ENCODE results near the gene ANXA4.
"Not testable (repeated sequence)": the region's sequence is repeated elsewhere in the genome, so short reads cannot be mapped to it uniquely, and the experiment has no call there.

ANXA4 gene

DNA sequence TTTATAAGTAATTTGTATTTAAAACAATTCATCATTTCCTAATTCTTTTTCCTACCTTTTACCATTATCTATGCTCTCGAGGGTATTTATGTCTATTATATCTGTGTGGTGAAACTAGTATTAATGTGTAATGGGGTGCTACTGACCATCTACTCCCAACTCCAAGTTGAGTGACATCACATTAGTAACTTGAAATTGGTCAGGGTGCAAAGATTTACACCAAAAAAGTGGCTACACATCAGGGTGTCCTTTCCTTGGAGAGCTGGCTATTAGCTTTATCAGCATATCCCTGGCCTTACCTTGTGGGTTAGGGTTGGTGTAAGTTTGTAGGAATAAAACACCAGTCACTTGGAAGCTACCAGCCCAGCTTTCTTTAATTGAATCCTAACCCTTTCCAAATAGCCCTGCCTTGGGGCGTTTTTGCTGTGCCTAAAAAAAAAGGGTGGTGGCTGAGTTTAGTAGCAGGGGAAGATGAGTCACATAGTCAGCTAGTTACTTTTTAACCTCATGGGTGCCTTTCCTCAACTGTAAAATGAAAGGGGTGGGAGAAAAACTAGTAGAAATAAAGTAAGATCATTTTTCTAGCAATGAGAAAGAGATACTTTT lies 14.0 kb downstream of the ANXA4 start:
- DNase-seq, result no peak

DNA sequence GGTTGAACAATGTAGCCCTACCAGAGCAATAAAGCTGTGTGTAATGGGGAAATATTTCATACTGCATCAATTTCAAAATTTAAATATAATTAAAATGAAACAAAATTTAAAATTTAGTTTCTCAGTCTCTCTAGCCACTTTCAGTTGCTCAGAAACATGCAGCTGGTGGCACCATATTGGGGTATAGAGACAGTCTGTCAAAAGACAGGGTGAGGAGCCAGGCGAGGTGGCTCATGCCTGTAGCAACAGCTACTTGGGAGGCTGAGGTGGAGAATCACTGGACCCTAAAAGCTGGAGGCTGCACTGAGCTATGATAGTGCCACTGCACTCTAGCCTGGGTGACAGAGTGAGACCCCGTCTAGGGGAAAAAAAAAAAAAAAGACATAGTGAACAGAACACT lies 20.1 kb downstream of the ANXA4 start:
- DNase-seq, result no peak

DNA sequence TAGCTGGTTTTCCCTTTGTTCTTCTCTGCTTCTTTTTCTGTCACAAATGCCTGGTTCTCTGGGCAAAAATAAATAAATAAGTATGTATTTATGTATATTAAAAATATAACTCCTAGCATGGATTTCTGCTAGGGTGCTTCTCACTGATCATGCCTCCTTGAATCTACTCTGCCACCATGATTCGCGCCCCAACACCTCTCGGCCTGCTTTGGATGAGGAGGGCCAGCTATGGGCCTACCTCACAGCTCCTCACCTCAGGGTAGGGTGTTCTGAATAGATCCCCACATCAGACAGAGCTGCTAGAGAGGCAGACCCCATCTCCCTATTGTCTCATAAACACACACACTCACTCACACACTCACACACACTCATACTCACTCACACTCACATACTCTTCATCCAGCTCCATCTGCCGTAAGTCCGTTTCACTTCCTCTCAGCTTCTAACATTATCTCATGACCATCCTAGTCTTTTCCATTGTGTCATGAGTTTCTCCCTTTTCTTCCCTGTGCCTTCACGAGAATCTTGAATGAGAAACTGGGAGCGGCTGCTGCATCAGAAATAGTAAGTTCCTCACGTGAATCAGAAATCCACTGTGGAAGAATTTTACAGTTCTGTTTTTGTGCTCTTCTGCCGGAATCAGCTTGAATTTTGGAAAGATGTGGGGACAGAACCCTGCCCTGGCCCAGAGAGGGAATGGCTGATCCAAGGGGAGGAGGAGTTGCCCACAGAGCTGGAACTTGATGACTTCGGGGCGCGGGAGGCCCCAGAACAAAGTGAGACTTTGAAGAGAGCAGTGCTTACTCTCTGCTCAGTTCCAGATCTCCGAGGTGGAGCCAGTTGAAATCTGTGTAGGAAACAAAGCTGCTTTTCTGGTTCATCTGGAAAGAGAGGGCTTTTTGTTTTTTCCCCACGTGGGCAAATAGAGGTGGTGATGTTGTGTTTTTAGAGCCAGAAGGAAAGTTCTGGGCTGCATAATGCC lies 20.9 kb downstream of the ANXA4 start:
- DNase-seq, result no peak

DNA sequence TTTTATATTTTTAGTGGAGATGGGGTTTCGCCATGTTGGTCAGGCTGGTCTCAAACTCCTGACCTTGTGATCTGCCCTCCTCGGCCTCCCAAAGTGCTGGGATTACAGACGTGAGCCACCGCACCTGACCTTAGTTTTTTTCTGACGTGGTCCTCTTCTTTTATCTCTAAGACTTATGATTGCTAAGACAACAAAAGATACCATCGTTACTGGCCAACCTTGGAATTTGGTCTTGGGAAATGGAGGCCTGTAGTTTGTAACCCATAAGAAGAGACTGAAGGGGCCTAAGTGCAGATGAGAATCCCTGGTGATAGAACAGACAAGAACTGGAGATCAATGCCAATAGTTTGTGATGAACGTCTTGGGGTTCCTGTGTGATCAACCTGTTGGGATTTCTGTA lies 21.9 kb downstream of the ANXA4 start:
- not testable (repeated sequence) for DNase-seq

DNA sequence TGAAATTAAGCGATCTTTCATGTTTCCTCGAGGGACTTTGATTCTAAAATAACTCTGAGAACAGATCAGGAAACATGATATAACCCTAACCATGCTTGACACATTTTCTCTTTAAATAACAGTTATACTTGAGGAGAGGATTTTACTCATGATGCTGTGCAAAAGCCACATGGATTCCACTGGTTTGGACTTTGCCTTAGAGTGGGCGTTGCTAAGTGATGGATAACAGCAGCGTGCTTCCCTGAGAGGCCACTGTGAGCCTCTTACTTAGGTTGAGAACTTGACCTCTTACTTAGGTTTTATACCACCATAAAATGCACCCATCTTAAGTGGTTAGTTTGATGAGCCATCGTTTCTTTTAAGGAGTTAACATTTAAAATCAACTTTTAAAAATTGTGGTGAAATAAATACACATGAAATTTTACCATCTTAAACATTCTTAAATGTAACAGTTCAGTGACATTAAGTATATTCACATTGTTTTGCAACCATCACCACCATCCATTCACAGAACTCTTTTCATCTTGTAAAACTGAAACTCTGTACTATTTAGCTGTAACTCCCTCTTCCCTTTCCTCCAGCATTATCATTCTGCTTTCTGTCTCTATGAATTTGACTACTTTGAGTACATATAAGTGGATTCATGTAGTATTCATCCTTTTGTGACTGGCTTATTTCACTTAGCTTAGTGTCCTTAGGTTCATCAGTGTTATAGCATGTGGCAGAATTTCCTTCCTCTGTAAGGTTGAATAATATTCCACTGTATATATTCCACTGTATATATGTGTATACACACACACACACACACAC lies 22.6 kb downstream of the ANXA4 start:
- no peak for DNase-seq

DNA sequence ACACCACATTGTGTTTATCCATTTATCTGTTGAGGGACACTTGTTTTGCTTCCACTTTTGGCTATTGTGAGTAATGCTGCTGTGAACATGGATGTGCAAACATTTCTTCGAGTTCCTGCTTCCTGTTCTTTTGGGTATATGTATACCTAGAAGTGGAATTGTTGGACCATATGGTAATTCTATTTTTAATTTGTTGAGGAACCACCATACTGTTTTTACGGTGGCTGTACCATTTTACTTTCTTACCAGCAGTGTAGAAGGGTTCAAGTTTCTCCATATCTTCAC lies 23.1 kb downstream of the ANXA4 start:
- DNase-seq, result no peak

DNA sequence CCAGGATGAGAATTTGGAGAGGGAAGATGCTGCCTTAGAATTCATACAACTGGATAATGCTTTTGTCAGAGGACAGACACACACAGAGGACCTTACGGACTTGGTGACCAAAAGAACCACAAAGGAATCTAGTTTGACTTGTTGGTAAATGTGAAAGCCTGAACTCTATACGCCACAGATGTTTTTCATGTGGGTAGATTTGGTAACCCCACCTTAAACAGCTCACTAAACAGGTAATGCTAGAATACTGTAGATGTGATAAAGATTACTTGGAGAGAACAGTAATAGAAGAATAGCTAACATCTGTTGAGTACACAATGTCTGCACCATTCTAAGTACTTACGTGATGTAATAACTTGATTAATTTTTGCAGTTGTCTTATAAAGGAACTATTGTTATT lies 24.1 kb downstream of the ANXA4 start:
- DNase-seq, result no peak

DNA sequence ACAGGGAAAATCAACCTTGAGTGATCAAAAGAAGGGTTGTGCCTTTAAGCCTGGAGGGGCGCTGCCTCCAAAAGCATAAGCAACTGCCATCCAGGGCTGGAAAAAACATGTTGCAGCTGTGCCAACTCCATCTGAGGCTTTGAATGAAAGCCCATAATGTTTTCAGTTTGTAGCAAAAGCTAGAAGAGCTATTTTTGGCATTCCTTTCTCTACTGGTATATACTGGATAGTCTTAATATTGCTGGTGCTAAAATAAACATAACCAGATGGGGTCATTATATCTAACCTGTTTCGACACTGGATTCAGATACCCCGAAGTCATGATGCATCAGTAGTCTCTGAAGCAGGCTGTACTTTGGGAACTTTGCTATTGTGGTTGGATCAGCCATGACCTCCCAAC lies 25.1 kb downstream of the ANXA4 start:
- no peak for DNase-seq

DNA sequence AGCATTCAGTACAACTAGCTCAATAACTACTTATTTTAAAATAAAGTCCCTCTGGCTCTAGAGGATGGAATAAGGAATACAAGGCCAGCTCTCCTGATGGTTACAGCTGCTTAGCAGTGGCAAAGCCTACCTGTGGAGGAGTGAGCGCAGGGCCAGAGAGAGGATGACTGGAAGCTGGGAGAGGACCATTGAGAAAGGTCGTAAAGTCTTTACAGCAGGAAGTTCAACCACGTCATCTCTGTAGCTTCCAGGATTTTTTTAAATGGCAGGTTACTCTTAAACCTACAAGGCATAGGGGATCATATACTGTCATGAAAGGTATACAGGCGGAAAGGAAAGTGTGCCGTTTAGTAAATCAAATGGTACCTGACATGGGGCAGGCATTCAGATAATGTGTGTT lies 26.3 kb downstream of the ANXA4 start:
- DNase-seq, result no peak

DNA sequence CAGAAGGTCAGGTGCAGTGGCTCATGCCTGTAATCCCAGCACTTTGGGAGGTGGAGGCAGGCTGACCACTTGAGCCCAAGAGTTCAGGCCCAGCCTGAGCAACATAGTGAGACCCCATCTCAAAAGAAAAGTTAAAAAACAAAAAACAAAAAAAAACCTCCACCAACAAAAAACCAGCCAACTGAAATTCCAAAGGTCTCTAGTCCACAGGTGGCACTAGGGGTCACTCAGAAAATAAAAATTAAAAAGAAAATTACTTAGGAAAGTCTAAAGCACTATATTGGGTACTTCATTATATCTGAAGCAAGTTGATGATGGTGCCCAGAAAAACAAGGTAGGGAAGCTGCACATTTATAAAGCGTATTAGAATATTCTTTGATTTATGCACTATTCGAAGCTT lies 26.9 kb downstream of the ANXA4 start:
- DNase-seq, result no peak

DNA sequence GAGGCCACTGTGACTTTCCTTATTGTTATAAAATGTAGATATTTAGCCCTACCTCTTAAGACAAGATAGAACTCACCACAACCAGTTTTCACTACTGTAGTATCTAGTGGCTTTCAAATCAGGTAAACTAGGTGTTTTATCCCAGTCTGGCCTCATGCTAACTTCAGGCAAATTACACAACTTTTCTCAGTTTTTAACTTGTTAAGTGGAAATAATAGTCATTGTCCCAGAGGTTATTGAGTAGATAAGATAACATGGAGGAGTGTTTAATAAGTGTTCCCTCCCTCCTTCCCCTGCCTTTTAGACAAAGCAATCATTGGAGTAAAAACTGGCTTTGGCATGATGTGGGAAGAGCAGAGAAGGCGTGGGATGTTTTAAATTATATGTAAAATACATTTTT lies 27.3 kb downstream of the ANXA4 start:
- DNase-seq, result no peak

DNA sequence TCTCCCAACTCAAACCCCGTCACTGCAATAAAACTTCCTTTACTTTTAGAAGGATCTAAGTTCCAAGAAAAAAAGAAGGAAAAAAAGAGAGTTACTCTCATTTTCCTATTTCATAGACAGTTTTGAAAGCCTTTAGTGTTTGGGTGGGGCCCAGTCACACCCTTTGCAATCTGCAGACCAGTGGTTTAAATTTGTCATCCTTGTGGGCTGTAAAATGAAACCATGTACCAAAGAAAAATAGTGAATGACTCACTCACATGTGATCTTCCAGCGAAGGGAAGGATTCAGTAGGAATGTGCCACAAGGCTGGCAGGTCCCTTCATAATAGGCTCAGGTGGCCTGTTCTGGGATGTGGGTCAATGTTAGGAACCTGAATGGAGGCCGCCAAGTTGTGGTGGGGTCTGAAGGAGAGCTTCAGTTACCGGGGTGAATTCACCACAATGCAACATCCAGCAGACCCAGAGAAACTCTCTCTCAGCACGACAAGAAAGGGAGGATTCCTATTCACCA lies 28.3 kb downstream of the ANXA4 start:
- no peak for DNase-seq

DNA sequence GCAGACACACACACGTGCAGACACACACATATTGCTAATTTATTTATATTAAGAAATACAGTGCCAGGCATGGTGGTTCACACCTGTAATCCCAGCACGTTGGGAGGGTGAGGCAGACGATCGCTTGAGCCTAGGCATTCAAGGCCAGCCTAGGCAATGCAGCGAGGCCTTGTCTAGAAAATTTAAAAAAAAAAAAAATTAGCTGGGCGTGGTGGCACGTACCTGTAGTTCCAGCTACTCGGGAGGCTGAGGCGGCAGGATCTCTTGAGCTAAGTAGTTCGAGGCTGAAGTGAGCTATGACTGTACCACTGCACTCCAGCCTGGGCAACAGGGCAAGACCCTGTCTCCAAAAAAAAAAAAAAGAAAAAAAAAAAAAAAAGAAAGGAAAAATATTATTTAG lies 28.8 kb downstream of the ANXA4 start:
- DNase-seq, result no peak

DNA sequence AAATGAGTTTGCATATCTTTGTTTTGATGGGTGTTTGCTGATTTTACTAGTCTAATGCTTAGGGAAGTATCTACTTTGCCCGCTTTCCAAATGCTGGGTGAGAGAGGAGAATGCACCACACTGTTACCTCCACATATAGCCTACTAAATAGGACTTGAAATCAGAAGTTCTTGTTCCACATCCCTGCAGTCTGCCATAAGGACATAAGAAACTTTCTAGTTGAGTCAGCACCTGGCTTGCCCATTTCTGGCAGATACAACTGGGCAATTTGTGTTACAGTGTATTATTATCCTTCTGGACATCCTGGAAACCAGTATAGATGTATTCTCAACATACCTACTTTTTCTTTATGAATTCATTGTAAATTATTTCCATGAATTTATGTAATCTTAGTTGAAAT lies 29.5 kb downstream of the ANXA4 start:
- DNase-seq, result no peak

DNA sequence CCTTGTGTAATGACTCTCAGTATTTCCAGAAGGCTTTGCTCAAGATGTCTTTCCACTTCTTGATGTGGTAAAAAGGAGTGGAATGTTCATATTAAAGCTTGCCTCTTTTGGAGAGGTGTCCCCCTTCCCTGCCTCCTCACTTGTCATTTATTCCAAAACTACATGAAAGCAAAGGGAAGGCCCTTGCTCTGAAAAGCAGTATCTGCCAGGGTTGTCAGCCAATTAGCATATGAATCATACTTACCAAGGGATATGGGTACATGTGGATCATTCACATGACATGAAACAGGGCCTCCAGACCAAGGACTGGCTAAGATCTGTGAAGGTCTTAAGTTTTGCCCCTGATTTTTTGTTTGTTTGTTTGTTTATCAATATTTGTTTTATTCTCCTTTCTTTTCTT lies 31.3 kb downstream of the ANXA4 start:
- DNase-seq, result no peak

DNA sequence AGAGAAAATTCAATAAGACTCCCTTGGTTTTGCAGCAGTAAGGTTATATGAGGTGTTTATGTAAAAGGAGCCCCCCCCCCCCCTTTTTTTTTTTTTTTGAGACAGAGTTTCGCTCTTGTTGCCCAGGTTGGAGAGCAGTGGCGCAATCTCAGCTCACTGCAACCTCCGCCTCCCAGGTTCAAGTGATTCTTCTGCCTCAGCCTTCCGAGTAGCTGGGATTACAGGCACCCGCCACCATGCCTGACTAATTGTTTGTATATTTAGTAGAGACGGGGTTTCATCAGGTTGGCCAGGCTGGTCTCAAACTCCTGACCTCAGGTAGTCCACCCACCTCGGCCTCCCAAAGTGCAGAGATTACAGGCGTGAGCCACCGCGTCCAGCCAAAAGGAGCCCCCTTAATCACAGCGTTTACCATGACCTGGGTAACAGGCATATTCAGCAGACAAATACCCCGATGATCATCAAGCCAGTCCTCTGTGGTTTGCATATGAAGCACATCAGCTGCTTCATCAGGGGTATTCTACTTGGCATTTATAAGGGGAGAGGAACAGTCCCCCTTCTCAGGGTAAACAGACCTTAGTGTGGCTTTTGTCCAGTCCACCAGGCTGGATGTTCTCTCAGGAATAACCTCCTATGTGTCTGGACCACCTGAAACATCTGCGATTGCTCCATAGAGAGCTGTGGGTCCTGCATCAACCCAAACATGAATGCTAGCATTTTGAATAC lies 32.5 kb downstream of the ANXA4 start:
- DNase-seq, result not testable (repeated sequence)

DNA sequence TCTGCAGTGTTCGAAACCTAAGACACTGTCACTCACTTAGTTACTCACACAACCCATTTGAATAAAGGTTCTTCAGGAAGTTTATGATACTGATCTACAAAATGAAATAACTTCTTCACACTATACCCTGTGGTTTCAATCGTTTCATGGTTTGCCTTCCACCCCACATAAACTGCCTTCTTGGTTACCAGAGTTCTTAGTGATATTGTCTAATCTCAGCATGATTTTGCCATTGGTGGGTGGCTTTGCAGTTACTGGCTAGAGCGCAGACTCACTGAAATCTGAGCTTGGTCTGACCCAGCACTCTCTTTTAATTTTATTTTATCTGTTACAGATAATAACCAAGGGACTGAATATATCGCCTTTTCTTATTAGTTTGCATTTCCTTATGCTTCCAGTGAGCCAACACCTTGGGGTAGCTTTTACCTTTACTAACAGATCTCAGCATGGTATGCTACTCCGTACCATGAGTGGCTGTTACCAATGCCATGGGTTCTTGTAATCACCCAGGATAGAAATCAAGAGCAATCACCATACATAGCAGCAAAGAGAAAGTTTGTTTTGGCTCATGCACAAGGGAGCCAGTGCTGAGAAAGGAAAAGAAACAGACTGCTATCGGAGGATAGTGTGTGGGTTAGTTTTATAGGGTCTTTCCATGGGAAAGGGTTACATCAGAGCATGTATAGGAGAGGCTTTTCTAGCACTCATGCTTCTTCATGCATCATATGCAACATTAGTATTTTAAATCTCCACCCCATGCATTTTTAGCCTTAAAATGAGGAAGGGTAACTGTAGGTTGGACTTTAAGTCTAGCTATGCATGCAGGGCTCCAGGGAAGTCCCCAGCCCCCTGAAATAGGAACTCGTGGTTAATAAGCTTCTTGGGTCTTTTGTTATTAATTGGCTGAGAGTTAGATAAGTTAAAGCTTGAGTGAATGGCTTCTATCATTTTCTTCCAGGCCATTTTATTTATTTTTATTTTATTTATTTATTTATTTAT lies 33.3 kb downstream of the ANXA4 start:
- DNase-seq, result no peak

DNA sequence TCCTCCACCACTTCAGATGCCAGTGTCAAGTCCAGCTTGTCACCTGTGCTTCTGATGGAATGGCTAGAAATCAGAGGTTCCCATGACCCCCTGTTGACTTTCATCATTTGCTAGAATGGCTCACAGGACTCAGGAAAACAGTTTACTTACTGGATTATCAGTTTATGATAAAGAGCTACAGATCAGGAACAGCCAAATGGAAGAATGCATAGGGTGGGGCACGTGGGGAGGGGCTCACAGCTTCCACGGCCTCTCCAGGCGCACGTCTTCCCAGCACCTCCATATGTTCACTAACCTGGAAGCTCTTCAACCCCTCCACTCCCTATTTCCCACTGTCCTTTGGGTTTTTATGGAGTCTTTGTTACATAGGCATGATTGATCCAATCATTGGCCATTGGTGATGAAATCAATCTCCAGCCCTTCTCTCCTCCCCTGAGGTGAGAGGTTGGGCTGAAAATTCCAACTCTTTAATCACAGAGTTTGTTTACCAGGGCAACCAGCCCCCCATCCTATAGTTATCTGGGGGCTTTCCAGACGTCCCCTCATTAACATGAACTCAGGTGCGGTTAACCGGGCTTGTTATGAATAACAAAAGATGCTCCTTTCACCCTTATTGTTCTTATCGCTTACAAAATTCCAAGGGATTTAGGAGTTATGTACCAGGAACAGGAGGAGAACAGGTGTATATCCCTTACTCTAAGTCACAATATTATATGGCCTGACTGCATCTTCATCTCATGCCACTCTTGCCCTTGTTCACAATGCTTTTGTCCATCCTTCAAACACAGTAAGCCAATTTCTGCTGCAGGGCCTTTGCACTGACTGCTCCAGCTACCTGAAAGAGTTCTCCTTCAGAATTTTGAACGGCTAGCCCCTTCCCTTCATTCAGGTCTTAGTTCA lies 35.2 kb downstream of the ANXA4 start:
- no peak for DNase-seq

DNA sequence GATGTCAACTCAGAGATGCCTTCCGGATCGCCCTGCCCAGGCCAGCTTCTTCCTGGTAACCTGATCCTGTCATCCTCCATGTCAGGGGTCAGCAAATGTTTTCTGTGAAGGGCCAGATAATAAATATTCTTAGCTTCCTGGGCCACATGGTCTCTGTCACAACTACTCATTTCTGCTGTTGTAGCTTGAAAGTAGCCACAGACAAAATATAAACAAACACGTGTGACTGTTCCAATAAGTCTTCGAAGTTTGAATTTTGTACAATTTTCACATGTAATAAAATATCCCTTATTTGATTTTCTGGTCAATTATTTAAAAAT lies 35.8 kb downstream of the ANXA4 start:
- DNase-seq, result no peak

DNA sequence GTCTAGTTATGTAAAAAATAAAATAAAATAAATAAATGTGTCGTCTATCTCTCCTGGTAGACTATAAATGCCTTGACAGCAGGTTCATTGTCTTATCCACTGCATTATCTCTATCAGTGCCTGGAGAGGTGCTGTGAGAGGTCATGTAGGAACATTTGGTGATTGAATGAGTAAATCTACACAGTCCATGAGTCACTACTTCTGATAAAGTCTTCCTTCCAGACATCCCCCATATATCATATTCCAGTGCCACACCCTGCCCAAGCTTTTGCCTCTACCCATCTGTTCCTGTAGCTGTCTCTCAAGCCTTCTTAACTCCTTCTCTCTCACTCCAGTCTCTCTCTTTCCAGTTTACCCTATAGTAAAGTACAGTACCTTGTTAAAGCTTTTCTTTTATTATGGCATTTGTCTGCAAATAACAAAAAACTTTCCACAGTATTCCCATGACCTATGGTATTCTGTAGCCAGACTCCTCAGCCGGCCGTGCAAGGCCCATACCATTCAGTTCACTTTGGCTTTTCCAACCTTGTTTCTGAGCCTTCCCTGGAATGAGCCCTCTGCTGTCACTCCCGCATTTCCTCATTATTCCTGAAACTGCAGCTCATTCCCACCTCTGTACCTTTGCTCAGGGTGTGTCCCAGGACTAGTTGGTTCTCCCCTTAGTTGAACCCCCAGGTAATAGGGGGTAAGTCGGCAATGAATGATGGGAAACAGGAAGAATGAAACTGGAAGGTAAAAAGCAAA lies 37.5 kb downstream of the ANXA4 start:
- no peak for DNase-seq

All from NCI-H2029 treated with DMSO at 0.1 percent for 48 hours (cell line).